Kidney tubule cell (primary cell): ENCODE measurements around the gene CREBZF.

Source experiments
- DNase-seq: peaks from one replicate; pipeline ENCODE4 v3.0.0-alpha.2; 2018; ENCODE audit warnings: low spot score

The CREBZF gene

GRCh38 chr11:85664615-85665481, at the start of gene CREBZF:
Gene CREBZF, minus strand, starts transcription at chr11:85665129. Its CDS starts 254 bp downstream, at chr11:85664875.
- DNase-seq, result peak; percentile 95

- DNase-seq, result peak; percentile 86
These were observed 48.0 kb upstream of the CREBZF start for GRCh38 chr11:85712953-85713352.

- DNase-seq, result no peak
These were observed 46.0 kb upstream of the CREBZF start for GRCh38 chr11:85710917-85711316.

GRCh38 chr11:85709941-85710702, 45.2 kb upstream of the CREBZF start:
- DNase-seq, result no peak

- peak; percentile 69 for DNase-seq
These were observed 40.9 kb upstream of the CREBZF start for GRCh38 chr11:85705800-85706199.

GRCh38 chr11:85704967-85705366, 40.0 kb upstream of the CREBZF start:
- no peak for DNase-seq

- no peak for DNase-seq
These were observed 35.2 kb upstream of the CREBZF start for GRCh38 chr11:85699957-85700741.

- DNase-seq, result no peak
These were observed 33.3 kb upstream of the CREBZF start for GRCh38 chr11:85698195-85698594.

- no peak for DNase-seq
These were observed 32.8 kb upstream of the CREBZF start for GRCh38 chr11:85697747-85698146.

GRCh38 chr11:85695546-85695945, 30.6 kb upstream of the CREBZF start:
- no peak for DNase-seq

GRCh38 chr11:85694385-85694980, 29.6 kb upstream of the CREBZF start:
- DNase-seq, result peak; percentile 45

GRCh38 chr11:85685820-85686459, 21.0 kb upstream of the CREBZF start, which contains the start of gene CCDC89:
Gene CCDC89, minus strand, starts transcription at chr11:85686195. Its CDS starts 65 bp downstream, at chr11:85686130.
- DNase-seq, result peak; percentile 96

- peak; percentile 22 for DNase-seq
These were observed 20.3 kb upstream of the CREBZF start for GRCh38 chr11:85685125-85685819.

GRCh38 chr11:85682330-85683305, 17.7 kb upstream of the CREBZF start:
- peak; percentile 63 for DNase-seq

- peak; percentile 29 for DNase-seq
These were observed 16.0 kb upstream of the CREBZF start for GRCh38 chr11:85680897-85681296.

- no peak for DNase-seq
These were observed 14.6 kb upstream of the CREBZF start for GRCh38 chr11:85679576-85679975.

GRCh38 chr11:85673393-85673792, 8.5 kb upstream of the CREBZF start:
- no peak for DNase-seq

- DNase-seq, result peak; percentile 17
These were observed 7.4 kb upstream of the CREBZF start for GRCh38 chr11:85672105-85672902.
